ENCODE results near the gene MYH3.

DNA sequence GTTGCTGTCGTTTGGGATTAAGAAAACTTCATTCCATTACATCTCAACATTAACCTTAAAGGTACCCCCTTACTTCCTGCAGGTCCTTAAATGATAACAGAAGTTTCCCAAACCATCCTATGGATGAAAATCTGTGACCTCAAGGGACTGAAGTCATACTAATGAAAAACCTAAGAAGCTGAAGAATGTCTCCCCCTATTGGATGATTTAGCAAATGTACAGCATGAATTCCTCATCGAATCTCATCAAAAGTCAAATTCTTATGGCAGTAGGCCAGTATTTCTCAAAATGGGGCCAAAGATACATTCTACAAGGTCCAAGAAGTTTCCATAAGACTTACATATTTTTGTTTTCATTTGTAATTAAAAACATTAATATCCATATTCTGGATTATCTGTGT lies 26.7 kb upstream of the MYH3 start:
- TF ChIP-seq POLR2A (IDR thresholded peaks at IDR 0.05; ENCODE audit: low read length), result no peak
- TF ChIP-seq GATA1 (IDR thresholded peaks at IDR 0.05; ENCODE audit: low read depth, low read length), result no peak

All from erythroblast (primary cell).